HCT116 (cell line): ENCODE results near the gene TRPV4. TPM values are rescaled to one million over a fixed set of nuclear protein-coding genes. Genes with fewer than 3 reads are reported as not detected.

Experiments used
- ATAC-seq: fragments of 200-7000 bp; cut with Tn5 transposase; 2 replicates; pipeline ENCODE4 v1.9.1; 2020; ENCODE audit warnings: mild to moderate bottlenecking, moderate library complexity
- BruUV-seq: library from RNA; stranded (reverse); fragments of 400-500 nt; replicated peaks from 2 replicates; lab custom pipeline; 2021; lab: Mats Ljungman, UMichigan
- CTCF ChIA-PET: fragments of 300-600 bp; sonication (Branson Sonifier 250); formaldehyde crosslinking; loops from one replicate; lab custom pipeline; 2021; ENCODE audit warnings: antibody characterized with exemption; lab: Charles Lee
- POLR2A ChIA-PET: fragments of 300-600, 350-600 bp; sonication (Branson Sonifier 250); formaldehyde crosslinking; loops from one replicate; lab custom pipeline; 2021; ENCODE audit warnings: antibody characterized with exemption; lab: Charles Lee
- RAD21 ChIA-PET, 2 experiments: fragments of 300-600 bp; sonication (Branson Sonifier 250); formaldehyde crosslinking; loops; one replicate each; lab custom pipeline; 2023; ENCODE audit warnings: low total read pairs in 2 of 2; ENCODE audit not compliant: uncharacterized antibody in 2 of 2, unreplicated experiment in 2 of 2, low non-redundant PET in 1 of 2; lab: Charles Lee
- DNase-seq: peaks from one replicate; pipeline ENCODE4 v3.0.0-alpha.2; 2010; ENCODE audit warnings: low read depth, low spot score
- H2AFZ ChIP-seq: fragments of 200-600 bp; shearing (Covaris generic), sonication (generic); 2 replicates; pipeline ENCODE4 v1.6.1; 2017; ENCODE audit warnings: low read depth, mixed run types, mixed read lengths, antibody characterized with exemption, low read length; ENCODE audit not compliant: poor library complexity, severe bottlenecking
- H3K27ac ChIP-seq: 2 replicates; pipeline ENCODE4 v1.5.1; 2012; ENCODE audit warnings: low read depth, low read length
- H3K27me3 ChIP-seq: fragments of 200-600 bp; sonication (generic); 2 replicates; pipeline ENCODE4 v1.6.1; 2016; ENCODE audit warnings: mixed run types, low read length, mixed read lengths; ENCODE audit not compliant: insufficient read depth
- H3K36me3 ChIP-seq, 2 experiments: fragments of 200-500 bp in 1 of 2; fragments of 200-600 bp in 1 of 2; sonication (Bioruptor generic) in 1 of 2; sonication (generic) in 1 of 2; 2 replicates each; pipeline versions ENCODE4 v1.5.1 to v1.6.1; 2014 to 2016; ENCODE audit warnings: low read length in 2 of 2, inconsistent platforms in 1 of 2, mixed read lengths in 1 of 2, mixed run types in 1 of 2; ENCODE audit not compliant: insufficient read depth in 2 of 2, control insufficient read depth in 1 of 2
- H3K4me1 ChIP-seq, 2 experiments: fragments of 200-600 bp in 1 of 2; sonication (generic) in 1 of 2; 2 replicates each; pipeline versions ENCODE4 v1.5.1 to v1.6.1; 2012 to 2017; ENCODE audit warnings: low read length in 2 of 2, inconsistent platforms in 1 of 2, mild to moderate bottlenecking in 1 of 2, mixed read lengths in 1 of 2, mixed run types in 1 of 2, moderate library complexity in 1 of 2; ENCODE audit not compliant: insufficient read depth in 2 of 2, control insufficient read depth in 1 of 2
- H3K4me2 ChIP-seq: fragments of 200-600 bp; sonication (generic); 2 replicates; pipeline ENCODE4 v1.6.1; 2017; ENCODE audit warnings: mixed run types, low read length, mixed read lengths
- H3K4me3 ChIP-seq, 2 experiments: fragments of 200-600 bp in 1 of 2; sonication (generic) in 1 of 2; replicated peaks in 1 of 2; 2 replicates each; pipeline ENCODE4 v1.5.1; 2011 to 2016; ENCODE audit warnings: low read length in 2 of 2, control low read depth in 1 of 2, low read depth in 1 of 2, mild to moderate bottlenecking in 1 of 2, mixed read lengths in 1 of 2, mixed run types in 1 of 2
- H3K79me2 ChIP-seq: fragments of 200-600 bp; sonication (generic); 2 replicates; pipeline ENCODE4 v1.6.1; 2017; ENCODE audit warnings: mild to moderate bottlenecking, mixed run types, low read length, moderate library complexity, mixed read lengths; ENCODE audit not compliant: insufficient read depth
- H3K9ac ChIP-seq: fragments of 200-600 bp; sonication (generic); 2 replicates; pipeline ENCODE4 v1.6.1; 2016; ENCODE audit warnings: low read length, mixed read lengths
- H3K9me2 ChIP-seq: fragments of 200-600 bp; sonication (generic), shearing (Covaris generic); 2 replicates; pipeline ENCODE4 v1.6.1; 2017; ENCODE audit warnings: mixed run types, mild to moderate bottlenecking, moderate library complexity; ENCODE audit not compliant: insufficient read depth
- H3K9me3 ChIP-seq, 2 experiments: fragments of 200-500 bp in 1 of 2; fragments of 200-600 bp in 1 of 2; sonication (Bioruptor generic) in 1 of 2; sonication (generic) in 1 of 2; 2 replicates each; pipeline ENCODE4 v1.6.1; 2014 to 2017; ENCODE audit warnings: low read length in 2 of 2, mixed read lengths in 2 of 2, inconsistent platforms in 1 of 2, low read depth in 1 of 2, mild to moderate bottlenecking in 1 of 2, mixed run types in 1 of 2, moderate library complexity in 1 of 2; ENCODE audit not compliant: control insufficient read depth in 1 of 2, insufficient read depth in 1 of 2
- H4K20me1 ChIP-seq: fragments of 200-600 bp; sonication (generic), shearing (Covaris generic); 2 replicates; pipeline ENCODE4 v1.6.1; 2017; ENCODE audit warnings: mixed run types, mild to moderate bottlenecking, moderate library complexity; ENCODE audit not compliant: insufficient read depth
- ATF3 ChIP-seq: IDR thresholded peaks from 2 replicates; pipeline ENCODE4 v1.6.1; 2012
- CEBPB ChIP-seq: IDR thresholded peaks from 2 replicates; pipeline ENCODE4 v1.6.1; 2012; ENCODE audit warnings: low read depth
- EGR1 ChIP-seq: IDR thresholded peaks from 2 replicates; pipeline ENCODE4 v1.6.1; 2012; ENCODE audit warnings: low read depth
- ELF1 ChIP-seq: IDR thresholded peaks from 2 replicates; pipeline ENCODE4 v1.6.1; 2012; ENCODE audit warnings: low read depth, borderline replicate concordance
- EZH2 ChIP-seq: fragments of 200-600 bp; sonication (generic); IDR thresholded peaks from 2 replicates; pipeline ENCODE4 v1.6.1; 2017; ENCODE audit warnings: antibody characterized with exemption, mixed run types
- EZH2phosphoT487 ChIP-seq: fragments of 200-600 bp; IDR thresholded peaks from 2 replicates; pipeline ENCODE4 v1.6.1; 2018; ENCODE audit warnings: antibody characterized with exemption, borderline replicate concordance
- FOSL1 ChIP-seq: IDR thresholded peaks from 2 replicates; pipeline ENCODE4 v1.6.1; 2012; ENCODE audit warnings: low read depth
- JUND ChIP-seq: IDR thresholded peaks from 2 replicates; pipeline ENCODE4 v1.6.1; 2012
- MAX ChIP-seq: IDR thresholded peaks from 2 replicates; pipeline ENCODE4 v1.6.1; 2012
- RAD21 ChIP-seq: IDR thresholded peaks from 2 replicates; pipeline ENCODE4 v1.6.1; 2012; ENCODE audit warnings: low read depth, mild to moderate bottlenecking
- REST ChIP-seq: IDR thresholded peaks from 2 replicates; pipeline ENCODE4 v1.6.1; 2012; ENCODE audit warnings: low read depth
- SIN3A ChIP-seq: IDR thresholded peaks from 2 replicates; pipeline ENCODE4 v1.6.1; 2012; ENCODE audit warnings: low read depth
- SP1 ChIP-seq: IDR thresholded peaks from 2 replicates; pipeline ENCODE4 v1.6.1; 2012; ENCODE audit warnings: low read depth
- YY1 ChIP-seq: IDR thresholded peaks from 2 replicates; pipeline ENCODE4 v1.6.1; 2011; ENCODE audit warnings: low read length, low read depth, moderate library complexity, mild to moderate bottlenecking; ENCODE audit not compliant: insufficient replicate concordance; ENCODE audit errors: extremely low read depth
- ZBTB33 ChIP-seq: IDR thresholded peaks from 2 replicates; pipeline ENCODE4 v1.6.1; 2011; ENCODE audit warnings: mild to moderate bottlenecking, low read length, moderate library complexity; ENCODE audit not compliant: insufficient replicate concordance; ENCODE audit errors: extremely low read depth
- ZFX ChIP-seq: fragments of 450-650 bp; IDR thresholded peaks from 2 replicates; pipeline ENCODE4 v1.6.1; 2017
- ZNF274 ChIP-seq: fragments of 200-500 bp; sonication (Bioruptor generic); IDR thresholded peaks from 2 replicates; pipeline ENCODE4 v1.6.1; 2014; ENCODE audit warnings: mild to moderate bottlenecking, low read depth, low read length, inconsistent platforms
- intact Hi-C: fragments of 100-400 bp; cut with micrococcal nuclease; formaldehyde crosslinking; loops from 2 replicates; pipeline ENCODE4 v1.10.0; 2022
- total RNA-seq: library from RNA; stranded (reverse); gene quantifications from one replicate; pipeline ENCODE4 v1.2.1, GENCODE V29; 2021; ENCODE audit not compliant: unreplicated experiment

TRPV4 gene
- total RNA-seq, 1 experiment from 2014 or later, result 0.54 TPM

GRCh38 chr12:109753054-109753401 lies 80.2 kb downstream of the TRPV4 start:
- no peak for DNase-seq
- Histone ChIP-seq H3K27me3 (no peaks in the 10 kb centered on the region), H3K36me3 (no peaks in the 10 kb centered on the region), H3K9ac (no peak overlapping the region), H2AFZ (no peak overlapping the region), H3K4me1 (no peaks in the 10 kb centered on the region), H3K9me2 (no peaks in the 10 kb centered on the region), H3K4me2 (no peak overlapping the region), H3K4me3 (no peak overlapping the region), H3K27ac (no peak overlapping the region), H3K79me2 (no peaks in the 10 kb centered on the region), H3K9me3 (peaks cover 0 to 5% of the 10 kb centered on the region in 2 experiments; a peak in 1 of 4 replicates), H4K20me1 (no peaks in the 10 kb centered on the region)
- TF ChIP-seq ZFX (no peak), CEBPB (no peak), REST (no peak), EZH2 (no peak), EZH2phosphoT487 (no peak), ATF3 (no peak), SP1 (no peak), EGR1 (no peak), SIN3A (no peak), RAD21 (no peak), ELF1 (no peak), ZNF274 (no peak), ZBTB33 (no peak), FOSL1 (no peak), MAX (no peak), YY1 (no peak), JUND (no peak)
- BruUV-seq, result no TSS peak
- POLR2A ChIA-PET, result no interaction called here
- RAD21 ChIA-PET, result no interaction called here
- ATAC-seq, result no peak
- CTCF ChIA-PET, result interaction anchor here (1.2 kb wide), 1 partner anchor 11 kb away, joined by 3 read pairs; no protein-coding TSS in a partner anchor
- intact Hi-C loops, result no loop called here
